ENCODE results near the gene CEP250.
A peak's percentile ranks its signal among the peaks of the same experiment; 100 is the strongest.
"Not testable (repeated sequence)": the region's sequence is repeated elsewhere in the genome, so short reads cannot be mapped to it uniquely, and the experiment has no call there.

Gene CEP250

DNA sequence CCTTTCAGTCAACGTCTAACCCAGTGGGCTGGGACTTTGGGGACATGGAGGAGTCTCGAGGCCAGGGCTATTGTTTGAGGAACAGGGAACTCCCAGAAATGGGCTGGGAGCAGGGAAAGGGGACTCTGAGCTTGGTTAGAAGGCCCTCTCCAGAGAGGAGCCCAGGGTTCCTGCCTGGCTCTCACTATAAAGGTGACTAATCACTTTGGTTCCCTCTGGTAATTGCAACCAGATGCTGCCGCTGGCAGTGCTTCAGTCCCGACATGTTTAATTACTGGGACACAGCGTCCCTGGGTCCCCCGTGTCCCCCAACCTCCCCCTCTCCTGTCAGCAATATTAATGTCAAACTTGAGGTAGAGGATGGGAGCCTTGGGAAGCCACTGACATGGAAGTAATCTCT, 12.4 kb upstream of the CEP250 start:
- no peaks in the 10 kb centered on the region for H3K9me3 ChIP-seq (ENCODE audit: control insufficient read depth, insufficient read depth, low read length)
- H3K9ac ChIP-seq (ENCODE audit: low read depth, low read length), result no peak overlapping the region
- H3K4me1 ChIP-seq (ENCODE audit: insufficient read depth, low read length), result peaks cover 5% of the 10 kb centered on the region; the same call in 1 of the 2 replicates
- no peaks in the 10 kb centered on the region for H3K36me3 ChIP-seq (ENCODE audit: insufficient read depth, low read length)

DNA sequence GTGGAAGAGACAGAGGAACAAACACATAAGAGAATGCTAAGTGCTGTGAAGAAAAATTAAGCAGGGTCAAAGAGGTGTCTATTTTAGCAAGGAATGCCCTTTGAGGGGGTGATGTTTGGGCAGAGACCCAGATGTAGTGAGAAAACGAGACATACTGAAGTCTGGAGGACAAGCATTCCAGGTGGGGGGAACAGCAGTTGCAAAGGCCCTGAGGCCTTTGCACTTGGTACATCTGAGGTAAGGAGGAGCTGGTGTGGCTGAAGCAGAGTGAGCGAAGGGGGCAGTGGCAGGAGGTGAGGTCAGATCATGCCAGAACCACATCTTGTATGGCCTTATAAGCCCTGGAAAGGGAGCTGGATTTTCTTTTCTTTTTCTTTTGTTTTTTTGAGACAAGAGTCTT, 11.2 kb upstream of the CEP250 start:
- no peaks in the 10 kb centered on the region for H3K36me3 ChIP-seq (ENCODE audit: insufficient read depth, low read length)
- no peaks in the 10 kb centered on the region for H3K9me3 ChIP-seq (ENCODE audit: control insufficient read depth, insufficient read depth, low read length)
- no peaks in the 10 kb centered on the region for H3K4me1 ChIP-seq (ENCODE audit: insufficient read depth, low read length)
- no peak overlapping the region for H3K9ac ChIP-seq (ENCODE audit: low read depth, low read length)

DNA sequence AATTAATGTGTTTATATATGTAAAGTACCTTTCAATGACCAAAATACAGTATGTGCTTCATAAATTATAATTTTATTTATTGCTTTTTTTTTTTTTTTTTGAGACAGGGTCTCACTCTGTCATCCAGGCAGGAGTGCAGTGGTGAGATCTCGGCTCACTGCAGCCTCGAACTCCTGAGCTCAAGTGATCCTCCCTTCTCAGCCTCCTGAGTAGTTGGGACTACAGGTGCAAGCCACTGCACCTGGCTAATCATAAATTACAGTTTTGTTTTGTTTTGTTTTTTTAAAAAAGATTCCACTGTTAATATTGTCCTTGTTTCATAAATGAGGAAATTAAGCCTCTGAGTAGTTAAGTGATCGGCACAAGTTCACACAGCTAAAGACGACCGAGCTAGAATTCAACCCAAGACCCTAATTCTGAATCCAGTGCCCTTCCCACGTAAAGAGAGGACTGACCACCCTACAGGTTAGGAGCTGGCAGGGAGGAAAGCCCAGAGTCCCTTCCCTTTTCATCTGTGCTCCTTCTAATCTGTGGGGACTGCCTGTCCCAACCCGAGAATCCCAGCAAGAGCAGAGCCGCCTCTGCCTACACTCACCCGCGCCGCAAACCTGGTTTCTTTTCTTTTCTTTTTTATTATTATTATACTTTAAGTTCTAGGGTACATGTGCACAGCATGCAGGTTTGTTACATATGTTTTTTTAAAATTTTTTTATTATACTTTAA, 8.9 kb upstream of the CEP250 start:
- peak overlapping the region; percentile 33; the same call in 1 of the 2 replicates for H3K9ac ChIP-seq (ENCODE audit: low read depth, low read length)
- no peaks in the 10 kb centered on the region for H3K9me3 ChIP-seq (ENCODE audit: control insufficient read depth, insufficient read depth, low read length)
- no peaks in the 10 kb centered on the region for H3K36me3 ChIP-seq (ENCODE audit: insufficient read depth, low read length)
- H3K4me1 ChIP-seq (ENCODE audit: insufficient read depth, low read length), result peaks cover 5% of the 10 kb centered on the region; the same call in 1 of the 2 replicates

DNA sequence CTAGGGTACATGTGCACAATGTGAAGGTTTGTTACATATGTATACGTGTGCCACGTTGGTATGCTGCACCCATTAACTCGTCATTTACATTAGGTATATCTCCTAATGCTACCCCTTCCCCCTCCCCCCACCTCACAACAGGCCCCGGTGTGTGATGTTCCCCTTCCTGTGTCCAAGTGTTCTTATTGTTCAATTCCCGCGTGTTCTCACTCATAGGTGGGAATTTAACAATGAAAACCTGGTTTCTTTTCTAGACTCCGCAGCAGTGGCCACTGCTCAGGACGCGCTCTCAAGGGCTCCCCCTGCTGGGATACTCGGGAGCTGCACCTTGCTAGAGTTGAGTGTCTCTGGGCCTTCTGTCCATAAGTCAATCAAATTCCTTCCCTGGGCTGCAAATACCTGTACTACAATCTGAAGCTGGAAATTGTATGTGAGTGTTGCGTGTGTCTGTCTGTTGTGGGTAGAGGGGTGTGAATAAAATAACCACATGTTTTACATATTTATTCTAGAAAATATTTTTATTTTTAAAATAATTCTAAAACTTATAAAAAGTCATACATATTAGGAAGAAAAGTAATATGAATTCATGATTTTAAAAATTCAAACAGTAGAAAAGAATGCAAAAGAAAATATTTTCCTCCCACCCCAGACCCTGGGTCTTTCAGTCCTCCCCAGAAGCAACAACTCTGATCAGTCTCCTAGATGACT, 8.2 kb upstream of the CEP250 start:
- H3K9ac ChIP-seq (ENCODE audit: low read depth, low read length), result peak overlapping the region; percentile 31; the same call in 1 of the 2 replicates
- H3K9me3 ChIP-seq (ENCODE audit: control insufficient read depth, insufficient read depth, low read length), result no peaks in the 10 kb centered on the region
- H3K4me1 ChIP-seq (ENCODE audit: insufficient read depth, low read length), result peaks cover 5% of the 10 kb centered on the region; the same call in 1 of the 2 replicates
- no peaks in the 10 kb centered on the region for H3K36me3 ChIP-seq (ENCODE audit: insufficient read depth, low read length)

DNA sequence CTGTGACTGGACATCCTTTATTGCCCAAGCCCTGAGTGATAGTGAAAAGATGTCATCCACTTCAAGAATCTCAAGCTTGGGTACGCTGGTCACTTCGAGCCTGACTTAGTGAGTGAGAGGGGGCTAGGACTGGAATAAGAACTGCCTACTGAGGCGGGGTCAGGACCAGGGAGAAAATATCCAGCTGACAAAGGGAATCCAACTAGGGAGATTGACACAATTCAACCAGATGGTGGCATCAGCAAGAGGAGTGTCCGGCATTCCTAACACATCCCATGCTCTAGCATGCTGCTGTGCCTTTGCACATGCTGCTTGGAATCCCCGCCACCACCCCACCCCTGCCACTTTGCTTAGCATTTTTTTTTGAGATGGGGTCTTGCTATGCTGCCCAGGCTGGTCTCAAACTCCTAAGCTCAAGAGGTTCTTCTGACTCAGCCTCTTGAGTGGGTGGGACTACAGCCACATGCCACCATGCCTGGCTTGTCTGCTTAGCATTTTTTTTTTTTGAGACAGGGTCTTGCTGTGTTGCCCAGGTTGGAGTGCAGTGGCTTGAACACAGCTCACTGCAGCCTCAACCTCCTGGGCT, 6.5 kb upstream of the CEP250 start:
- H3K4me1 ChIP-seq (ENCODE audit: insufficient read depth, low read length), result peaks cover 5% of the 10 kb centered on the region; the same call in 1 of the 2 replicates
- no peak overlapping the region for H3K9ac ChIP-seq (ENCODE audit: low read depth, low read length)
- H3K36me3 ChIP-seq (ENCODE audit: insufficient read depth, low read length), result no peaks in the 10 kb centered on the region
- no peaks in the 10 kb centered on the region for H3K9me3 ChIP-seq (ENCODE audit: control insufficient read depth, insufficient read depth, low read length)

DNA sequence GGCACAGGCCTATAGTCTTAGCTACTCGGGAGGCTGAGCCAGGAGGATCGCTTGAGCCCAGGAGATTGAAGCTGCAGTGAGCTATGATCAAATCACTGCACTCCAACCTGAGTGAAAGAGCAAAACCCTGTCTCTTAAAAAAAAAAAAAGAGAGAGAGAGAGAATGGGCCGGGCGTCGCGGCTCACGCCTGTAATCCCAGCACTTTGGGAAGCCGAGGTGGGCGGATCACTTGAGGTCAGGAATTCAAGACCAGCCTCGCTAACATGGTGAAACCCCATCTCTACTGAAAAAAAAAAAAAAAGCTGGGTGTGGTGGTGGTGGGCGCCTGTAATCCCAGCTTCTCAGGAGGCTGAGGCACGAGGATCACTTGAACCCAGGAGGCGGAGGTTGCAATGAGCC, 5.5 kb upstream of the CEP250 start:
- not testable (repeated sequence) for H3K9me3 ChIP-seq (ENCODE audit: control insufficient read depth, insufficient read depth, low read length); H3K9ac ChIP-seq (ENCODE audit: low read depth, low read length)

DNA sequence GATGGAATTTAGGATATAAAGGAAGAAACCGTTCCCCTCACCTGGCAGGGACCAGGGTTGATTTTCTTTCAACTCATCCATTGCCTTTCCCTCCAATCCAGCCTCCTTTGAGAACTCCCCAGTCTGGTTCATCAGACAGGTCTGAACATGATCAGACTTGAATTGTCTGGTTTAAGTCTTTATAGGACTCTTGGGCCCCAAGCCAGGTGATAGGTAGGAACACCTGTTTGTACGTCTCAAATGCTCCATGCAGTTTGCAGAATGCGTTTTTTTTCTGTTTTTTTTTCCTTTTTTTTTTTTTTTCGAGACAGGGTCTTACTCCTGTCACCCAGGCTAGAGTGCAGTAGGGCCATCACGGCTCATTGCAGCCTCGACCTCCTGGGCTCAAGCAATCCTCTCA, 4.1 kb upstream of the CEP250 start:
- no peaks in the 10 kb centered on the region for H3K36me3 ChIP-seq (ENCODE audit: insufficient read depth, low read length)
- H3K9me3 ChIP-seq (ENCODE audit: control insufficient read depth, insufficient read depth, low read length), result no peaks in the 10 kb centered on the region
- H3K9ac ChIP-seq (ENCODE audit: low read depth, low read length), result no peak overlapping the region
- peaks cover 5% of the 10 kb centered on the region; the same call in 1 of the 2 replicates for H3K4me1 ChIP-seq (ENCODE audit: insufficient read depth, low read length)

More for the DNA sequence above, 5.5 kb upstream of the CEP250 start:
- H3K36me3 ChIP-seq (ENCODE audit: insufficient read depth, low read length); H3K4me1 ChIP-seq (ENCODE audit: insufficient read depth, low read length): not testable (repeated sequence)

DNA sequence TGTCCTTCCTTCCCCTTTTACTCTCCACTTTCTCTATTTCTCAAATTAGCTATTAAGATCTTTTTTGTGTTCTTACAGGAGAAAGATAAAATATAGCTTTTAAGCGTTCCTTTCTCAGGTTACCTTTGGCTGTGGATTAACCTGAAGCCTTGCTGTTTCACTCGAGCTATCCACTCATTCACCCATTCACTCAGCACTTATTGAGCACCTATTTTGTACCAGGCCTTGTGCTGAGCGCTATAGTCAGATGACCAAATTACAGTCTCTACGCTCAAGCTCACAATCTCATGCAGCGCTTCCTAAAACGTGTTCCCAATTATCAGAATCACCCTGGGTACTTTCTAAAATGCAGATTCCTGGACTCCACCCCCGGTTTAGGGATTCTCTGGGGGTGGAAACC, 1.8 kb upstream of the CEP250 start:
- peak overlapping the region; percentile 100 for H3K9ac ChIP-seq (ENCODE audit: low read depth, low read length)
- no peaks in the 10 kb centered on the region for H3K9me3 ChIP-seq (ENCODE audit: control insufficient read depth, insufficient read depth, low read length)
- H3K36me3 ChIP-seq (ENCODE audit: insufficient read depth, low read length), result no peaks in the 10 kb centered on the region
- H3K4me1 ChIP-seq (ENCODE audit: insufficient read depth, low read length), result peaks cover 5% of the 10 kb centered on the region; the same call in 1 of the 2 replicates

DNA sequence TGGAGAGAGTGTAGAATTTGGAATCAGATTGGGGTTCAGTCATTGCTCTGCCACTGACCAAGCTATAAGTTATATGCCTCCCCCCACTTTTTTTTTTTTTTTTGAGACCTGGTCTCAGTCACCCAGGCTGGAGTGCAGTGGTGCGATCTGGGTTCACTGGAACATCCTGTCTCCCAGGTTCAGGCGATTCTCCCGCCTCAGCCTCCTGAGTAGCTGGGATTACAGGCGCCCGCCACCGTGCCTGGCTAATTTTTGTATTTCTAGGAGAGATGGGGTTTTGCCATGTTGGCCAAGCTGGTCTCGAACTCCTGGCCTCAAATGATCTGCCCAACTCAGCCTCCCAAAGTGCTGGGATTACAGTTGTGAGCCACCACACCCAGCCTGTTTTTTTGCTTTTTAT, 1.3 kb downstream of the CEP250 start:
- not testable (repeated sequence) for H3K36me3 ChIP-seq (ENCODE audit: insufficient read depth, low read length)

DNA sequence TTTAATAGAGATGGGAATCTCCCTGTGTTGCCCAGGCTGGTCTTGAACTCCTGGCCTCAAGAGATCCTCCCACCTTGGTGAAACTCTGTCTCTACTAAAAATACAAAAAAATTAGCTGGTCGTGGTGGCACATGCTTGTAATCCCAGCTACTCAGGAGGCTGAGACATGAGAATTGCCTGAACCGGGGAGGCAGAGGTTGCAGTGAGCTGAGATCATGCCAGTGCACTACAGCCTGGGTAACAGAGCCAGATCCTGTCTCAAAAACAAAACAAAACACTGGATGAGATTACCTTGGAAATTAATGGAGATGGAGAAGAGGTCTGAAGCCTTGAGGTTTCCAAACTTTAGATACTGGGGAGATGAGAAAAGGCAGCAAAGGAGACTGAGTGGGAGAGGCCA, 2.1 kb downstream of the CEP250 start:
- not testable (repeated sequence) for H3K4me1 ChIP-seq (ENCODE audit: insufficient read depth, low read length); H3K9me3 ChIP-seq (ENCODE audit: control insufficient read depth, insufficient read depth, low read length); H3K9ac ChIP-seq (ENCODE audit: low read depth, low read length); H3K36me3 ChIP-seq (ENCODE audit: insufficient read depth, low read length)

More for the DNA sequence above, 1.3 kb downstream of the CEP250 start:
- not testable (repeated sequence) for H3K9me3 ChIP-seq (ENCODE audit: control insufficient read depth, insufficient read depth, low read length); H3K4me1 ChIP-seq (ENCODE audit: insufficient read depth, low read length)
- H3K9ac ChIP-seq (ENCODE audit: low read depth, low read length), result peak overlapping the region; percentile 100; the same call in 1 of the 2 replicates

DNA sequence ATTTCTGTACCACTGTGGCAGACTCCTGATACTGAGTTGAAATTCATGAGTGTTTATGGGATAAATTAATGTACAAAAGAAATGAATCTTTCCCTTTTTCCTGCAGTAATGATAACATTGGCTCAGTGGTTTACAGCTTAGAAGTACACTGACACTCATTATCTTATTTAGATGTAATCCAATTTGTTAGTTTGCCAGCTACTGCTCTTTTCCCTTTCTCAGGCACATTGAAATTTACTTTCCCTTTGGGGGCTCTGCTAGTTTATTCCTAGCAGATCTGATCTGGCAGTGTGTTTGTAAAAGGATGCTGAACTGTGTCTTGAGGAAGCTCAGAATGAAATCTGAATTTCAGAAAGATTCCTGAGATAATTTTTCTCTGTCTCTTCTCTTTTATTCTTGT, 3.0 kb downstream of the CEP250 start:
- Histone ChIP-seq H3K9ac (ENCODE audit: low read depth, low read length) (no peak overlapping the region), H3K9me3 (ENCODE audit: control insufficient read depth, insufficient read depth, low read length) (no peaks in the 10 kb centered on the region), H3K4me1 (ENCODE audit: insufficient read depth, low read length) (no peaks in the 10 kb centered on the region; the same call in 1 of the 2 replicates), H3K36me3 (ENCODE audit: insufficient read depth, low read length) (peaks cover 5% of the 10 kb centered on the region)

DNA sequence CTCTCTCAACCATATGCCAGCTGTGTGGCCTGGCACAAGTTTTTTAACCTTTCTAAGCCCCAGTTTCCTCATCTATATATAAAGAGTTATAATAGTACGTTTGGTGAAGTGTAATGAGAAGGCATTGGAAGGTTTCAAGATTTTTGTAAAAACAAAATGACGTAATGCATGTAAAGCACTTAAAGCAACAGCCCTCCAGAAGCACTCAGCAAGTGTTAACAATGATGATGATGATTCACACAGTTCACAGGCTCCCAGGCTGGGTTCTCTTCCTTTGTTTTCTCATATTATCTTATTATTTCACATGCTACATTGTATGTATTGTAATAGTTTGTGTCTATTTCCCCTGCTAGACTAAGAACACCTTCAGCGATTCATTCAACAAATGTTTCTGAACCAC, 6.2 kb downstream of the CEP250 start:
- Histone ChIP-seq H3K9me3 (ENCODE audit: control insufficient read depth, insufficient read depth, low read length) (no peaks in the 10 kb centered on the region), H3K4me1 (ENCODE audit: insufficient read depth, low read length) (peaks cover 4% of the 10 kb centered on the region; the same call in 1 of the 2 replicates), H3K36me3 (ENCODE audit: insufficient read depth, low read length) (peaks cover 5% of the 10 kb centered on the region), H3K9ac (ENCODE audit: low read depth, low read length) (no peak overlapping the region)

DNA sequence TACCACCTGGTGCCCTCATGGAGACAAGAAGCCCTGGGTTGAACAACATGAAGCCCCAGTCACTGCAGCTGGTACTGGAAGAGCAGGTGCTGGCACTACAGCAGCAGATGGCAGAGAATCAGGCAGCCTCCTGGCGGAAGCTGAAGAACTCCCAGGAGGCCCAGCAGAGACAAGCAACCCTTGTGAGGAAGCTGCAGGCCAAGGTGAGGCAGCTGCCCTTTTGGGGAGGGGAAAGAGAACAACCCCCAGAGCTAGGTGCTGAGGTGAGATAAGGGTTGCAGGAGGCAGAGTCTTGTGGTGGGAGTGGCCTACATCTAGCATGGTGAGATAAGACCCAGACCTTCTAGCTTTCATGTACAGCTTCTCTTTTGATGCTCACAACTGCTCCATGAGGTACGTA, 7.0 kb downstream of the CEP250 start:
- peaks cover 5% of the 10 kb centered on the region for H3K36me3 ChIP-seq (ENCODE audit: insufficient read depth, low read length)
- no peak overlapping the region for H3K9ac ChIP-seq (ENCODE audit: low read depth, low read length)
- peaks cover 4% of the 10 kb centered on the region; the same call in 1 of the 2 replicates for H3K4me1 ChIP-seq (ENCODE audit: insufficient read depth, low read length)
- no peaks in the 10 kb centered on the region for H3K9me3 ChIP-seq (ENCODE audit: control insufficient read depth, insufficient read depth, low read length)

DNA sequence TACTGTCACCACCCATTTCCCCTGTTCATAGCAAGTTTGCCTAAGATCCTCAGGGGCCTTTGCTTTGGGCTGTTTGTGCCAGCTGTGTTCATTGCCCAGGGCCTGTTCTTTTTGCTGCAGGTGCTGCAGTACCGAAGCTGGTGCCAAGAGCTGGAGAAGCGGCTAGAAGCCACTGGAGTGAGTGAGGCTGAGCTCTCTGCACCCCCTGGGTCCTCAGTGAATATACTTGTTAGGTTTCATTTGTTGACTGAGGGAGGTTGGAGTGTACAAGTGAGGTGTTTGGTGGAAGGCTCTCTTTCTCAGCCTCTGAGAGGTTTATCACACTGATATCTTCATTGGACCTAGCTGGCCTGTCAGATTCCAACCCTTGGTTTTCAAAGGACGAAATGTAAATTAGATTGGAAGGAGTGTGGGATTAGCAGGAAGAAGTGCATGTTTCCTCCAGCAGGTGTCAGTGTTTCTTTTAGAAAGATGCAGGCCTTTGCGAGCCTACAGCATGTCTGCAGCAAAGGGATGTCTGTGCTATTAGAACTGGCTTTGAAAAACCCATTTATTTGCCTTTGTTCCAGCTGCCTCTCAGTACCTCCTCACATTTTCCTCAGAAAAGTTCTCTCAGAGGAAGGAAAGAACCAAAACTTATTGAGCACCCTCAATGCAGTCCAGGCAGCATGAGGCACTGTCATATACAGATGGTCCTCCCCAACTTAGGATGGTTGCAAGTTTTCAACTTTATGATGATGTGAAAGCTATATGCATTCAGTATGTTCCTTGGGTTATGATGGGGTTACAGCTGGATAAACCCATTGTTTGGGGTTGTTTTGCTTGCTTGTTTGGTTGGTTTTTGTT, 8.3 kb downstream of the CEP250 start:
- no peaks in the 10 kb centered on the region for H3K9me3 ChIP-seq (ENCODE audit: control insufficient read depth, insufficient read depth, low read length)
- no peak overlapping the region for H3K9ac ChIP-seq (ENCODE audit: low read depth, low read length)
- peaks cover 4% of the 10 kb centered on the region; the same call in 1 of the 2 replicates for H3K4me1 ChIP-seq (ENCODE audit: insufficient read depth, low read length)
- peaks cover 10% of the 10 kb centered on the region for H3K36me3 ChIP-seq (ENCODE audit: insufficient read depth, low read length)
